GM12875 (cell line): ENCODE measurements around the gene SDE2.

Source experiments
- H3K4me3 ChIP-seq: one replicate; pipeline ENCODE4 v1.5.1; 2011; ENCODE audit warnings: low read depth, low read length, control low read depth
- TF ChIP-seq, protein P1 (sequence below): IDR thresholded peaks from 2 replicates; pipeline ENCODE4 v1.5.1; 2011; ENCODE audit warnings: low read depth, mild to moderate bottlenecking, control low read depth, inconsistent platforms, low read length, moderate library complexity, borderline replicate concordance; ENCODE audit not compliant: insufficient read depth

SDE2 gene

DNA sequence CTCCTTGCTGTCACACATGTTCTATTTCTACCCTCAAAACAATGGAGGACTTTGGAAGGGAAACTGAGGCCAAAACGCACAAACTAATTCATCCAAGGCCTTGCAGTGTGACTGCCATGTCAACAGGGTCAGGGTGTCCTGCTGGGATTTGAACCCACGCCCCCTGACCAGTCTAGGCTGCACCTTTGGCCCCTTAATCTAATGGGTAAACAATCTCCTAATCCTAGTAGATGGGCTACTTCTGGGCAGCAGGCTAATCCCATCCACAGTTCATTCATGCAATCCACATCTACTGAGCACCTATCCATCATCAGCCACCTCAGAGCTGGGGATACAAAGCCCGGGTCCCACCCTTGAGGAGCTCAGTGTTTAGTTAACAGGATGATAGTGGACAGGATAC lies 41.1 kb downstream of the SDE2 start:
- no peak overlapping the region for H3K4me3 ChIP-seq
- TF ChIP-seq, protein P1, sequence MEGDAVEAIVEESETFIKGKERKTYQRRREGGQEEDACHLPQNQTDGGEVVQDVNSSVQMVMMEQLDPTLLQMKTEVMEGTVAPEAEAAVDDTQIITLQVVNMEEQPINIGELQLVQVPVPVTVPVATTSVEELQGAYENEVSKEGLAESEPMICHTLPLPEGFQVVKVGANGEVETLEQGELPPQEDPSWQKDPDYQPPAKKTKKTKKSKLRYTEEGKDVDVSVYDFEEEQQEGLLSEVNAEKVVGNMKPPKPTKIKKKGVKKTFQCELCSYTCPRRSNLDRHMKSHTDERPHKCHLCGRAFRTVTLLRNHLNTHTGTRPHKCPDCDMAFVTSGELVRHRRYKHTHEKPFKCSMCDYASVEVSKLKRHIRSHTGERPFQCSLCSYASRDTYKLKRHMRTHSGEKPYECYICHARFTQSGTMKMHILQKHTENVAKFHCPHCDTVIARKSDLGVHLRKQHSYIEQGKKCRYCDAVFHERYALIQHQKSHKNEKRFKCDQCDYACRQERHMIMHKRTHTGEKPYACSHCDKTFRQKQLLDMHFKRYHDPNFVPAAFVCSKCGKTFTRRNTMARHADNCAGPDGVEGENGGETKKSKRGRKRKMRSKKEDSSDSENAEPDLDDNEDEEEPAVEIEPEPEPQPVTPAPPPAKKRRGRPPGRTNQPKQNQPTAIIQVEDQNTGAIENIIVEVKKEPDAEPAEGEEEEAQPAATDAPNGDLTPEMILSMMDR = no peak

DNA sequence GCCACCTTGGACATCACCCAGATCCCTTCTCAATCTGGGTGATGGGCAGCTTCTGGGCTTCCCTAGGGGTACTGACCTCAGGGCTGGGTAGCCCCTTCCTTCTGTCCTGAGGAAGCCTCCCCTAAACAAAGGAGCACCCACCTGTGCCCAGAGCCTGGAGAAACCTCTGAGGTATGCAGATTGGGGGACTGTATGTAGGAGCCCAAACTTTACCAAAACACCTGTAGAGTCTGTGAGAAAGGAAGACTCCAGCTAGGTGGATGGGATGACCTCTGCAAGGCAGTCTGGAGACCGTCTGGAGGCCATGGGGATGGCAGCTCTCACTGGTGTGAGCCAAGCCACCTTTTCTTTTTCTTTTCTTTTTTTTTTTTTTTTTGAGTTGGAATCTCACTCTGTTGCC lies 44.4 kb downstream of the SDE2 start:
- H3K4me3 ChIP-seq = no peak overlapping the region
- TF ChIP-seq, protein P1 = no peak

DNA sequence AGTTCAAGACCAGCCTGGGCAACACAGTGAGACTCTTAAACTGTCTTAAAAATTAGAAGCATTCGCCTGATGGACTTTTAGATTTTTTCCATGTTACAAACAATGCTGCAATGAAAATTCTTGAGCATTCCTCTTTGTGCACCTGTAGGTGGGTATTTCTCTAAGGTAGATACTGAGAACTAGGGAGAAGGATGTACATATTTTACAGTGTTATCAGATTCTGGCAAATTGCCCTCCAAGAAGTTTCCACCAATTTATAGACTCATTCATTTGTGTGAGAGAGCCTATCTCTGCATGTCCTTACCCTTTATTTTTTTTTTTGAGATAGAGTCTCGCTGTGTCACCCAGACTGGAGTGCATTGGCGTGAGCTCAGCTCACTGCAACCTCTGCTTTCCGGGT lies 45.8 kb downstream of the SDE2 start:
- TF ChIP-seq, protein P1 = no peak
- H3K4me3 ChIP-seq = no peak overlapping the region

DNA sequence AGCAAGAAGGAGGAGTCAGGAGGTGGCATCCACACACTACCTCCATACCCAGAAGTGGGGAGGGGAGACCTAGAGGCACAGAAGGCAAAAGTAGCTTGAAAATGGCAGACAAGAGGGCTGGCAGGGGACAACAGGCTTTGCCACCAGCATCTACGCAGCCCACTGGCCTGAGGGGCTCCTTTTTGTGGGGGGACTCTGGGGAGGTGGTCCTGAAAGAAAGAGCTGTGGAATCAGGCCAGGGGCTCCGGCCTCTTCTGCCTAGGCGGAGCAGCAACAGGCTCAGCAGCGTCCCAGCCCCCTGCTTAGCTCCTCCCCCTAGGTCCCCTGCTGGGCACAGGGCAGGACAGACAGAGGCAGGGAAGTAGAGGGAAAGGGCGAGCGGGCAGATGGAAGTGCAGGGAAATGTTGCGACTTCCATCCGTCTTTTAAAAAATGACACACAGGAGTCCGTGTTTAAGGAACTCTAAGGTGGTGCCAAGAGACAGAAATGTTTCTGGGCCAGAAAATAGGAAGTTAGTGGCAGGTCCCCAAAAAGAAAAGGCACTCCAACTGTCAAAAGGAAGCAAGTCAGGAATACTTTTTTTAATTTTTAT lies 48.1 kb downstream of the SDE2 start:
- TF ChIP-seq, protein P1 = no peak
- no peak overlapping the region for H3K4me3 ChIP-seq

DNA sequence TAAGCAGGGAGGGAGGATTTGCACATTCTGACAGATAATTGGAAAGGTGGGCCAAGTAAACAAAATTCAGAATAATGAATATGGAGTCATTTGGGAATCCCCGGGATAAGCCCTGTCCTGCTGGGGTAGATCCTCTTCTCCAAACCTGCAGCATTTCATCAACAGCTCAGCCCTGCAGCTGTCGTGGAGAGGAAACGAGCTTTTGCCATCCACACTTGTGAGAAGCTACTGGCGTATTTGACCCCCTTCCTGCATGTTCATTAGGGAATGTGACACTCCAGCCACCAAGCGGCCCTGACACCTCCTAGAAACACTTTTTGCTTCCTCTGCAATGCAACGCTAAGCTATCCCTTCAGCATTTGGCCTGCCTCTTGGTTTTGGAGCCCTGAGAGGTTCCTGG lies 50.1 kb downstream of the SDE2 start:
- TF ChIP-seq, protein P1 = no peak

GRCh38 chr1:225946803-225947202 lies 52.3 kb downstream of the SDE2 start:
- TF ChIP-seq, protein P1 = no peak
- no peak overlapping the region for H3K4me3 ChIP-seq

More for the DNA sequence above, 50.1 kb downstream of the SDE2 start:
- no peak overlapping the region for H3K4me3 ChIP-seq

DNA sequence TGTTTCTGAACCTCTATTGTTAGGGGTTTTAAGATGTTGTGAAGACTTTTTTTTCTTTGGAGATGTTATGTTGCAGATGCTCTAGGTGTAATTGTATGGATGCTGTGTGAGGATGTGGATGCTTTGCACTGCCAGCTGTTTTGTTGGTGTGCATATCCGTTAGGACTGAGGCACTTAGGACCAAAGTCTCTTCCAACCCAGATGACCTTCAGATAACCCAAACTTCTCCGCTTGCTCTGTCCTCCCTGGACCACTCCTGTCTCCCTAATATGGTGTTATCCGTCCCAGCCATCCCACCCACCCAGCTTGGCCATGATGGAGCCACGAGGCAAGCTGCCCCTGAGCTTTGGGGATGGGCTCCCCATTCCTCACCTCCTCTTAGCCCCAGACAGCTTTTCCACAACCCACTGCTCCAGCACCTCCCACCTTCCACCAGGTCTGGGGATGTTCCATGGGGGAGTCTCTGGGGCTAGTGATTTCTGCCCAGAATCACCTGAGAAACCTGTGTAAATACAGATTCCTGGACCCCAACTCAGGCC lies 53.0 kb downstream of the SDE2 start:
- TF ChIP-seq, protein P1 = no peak
- H3K4me3 ChIP-seq = no peak overlapping the region
